GM18873 (cell line): ENCODE data around the gene ZNF547.
A peak's percentile ranks its signal among the peaks of the same experiment; 100 is the strongest.

Experiments used
- ATAC-seq: cut with Tn5 transposase; IDR thresholded peaks from one replicate; pipeline ENCODE4 v1.9.1; 2021; ENCODE audit warnings: mild to moderate bottlenecking, moderate library complexity, moderate number of reproducible peaks; ENCODE audit not compliant: unreplicated experiment, low FRiP score

Gene ZNF547

GRCh38 chr19:57362997-57363687 lies at the start of gene ZNF547, which contains the start of gene TRAPPC2B:
Gene ZNF547, plus strand, starts transcription at chr19:57363551. Its CDS starts 5,005 bp downstream, at chr19:57368556.
Gene TRAPPC2B, plus strand, starts transcription at chr19:57363551. Its CDS starts 1,283 bp downstream, at chr19:57364834.
- ATAC-seq = peak; percentile 87

GRCh38 chr19:57314146-57314545 lies 49.2 kb upstream of the ZNF547 start:
- no peak for ATAC-seq

GRCh38 chr19:57317503-57317902 lies 45.8 kb upstream of the ZNF547 start:
- no peak for ATAC-seq

GRCh38 chr19:57319869-57320179 lies 43.5 kb upstream of the ZNF547 start:
- peak; percentile 19 for ATAC-seq

DNA sequence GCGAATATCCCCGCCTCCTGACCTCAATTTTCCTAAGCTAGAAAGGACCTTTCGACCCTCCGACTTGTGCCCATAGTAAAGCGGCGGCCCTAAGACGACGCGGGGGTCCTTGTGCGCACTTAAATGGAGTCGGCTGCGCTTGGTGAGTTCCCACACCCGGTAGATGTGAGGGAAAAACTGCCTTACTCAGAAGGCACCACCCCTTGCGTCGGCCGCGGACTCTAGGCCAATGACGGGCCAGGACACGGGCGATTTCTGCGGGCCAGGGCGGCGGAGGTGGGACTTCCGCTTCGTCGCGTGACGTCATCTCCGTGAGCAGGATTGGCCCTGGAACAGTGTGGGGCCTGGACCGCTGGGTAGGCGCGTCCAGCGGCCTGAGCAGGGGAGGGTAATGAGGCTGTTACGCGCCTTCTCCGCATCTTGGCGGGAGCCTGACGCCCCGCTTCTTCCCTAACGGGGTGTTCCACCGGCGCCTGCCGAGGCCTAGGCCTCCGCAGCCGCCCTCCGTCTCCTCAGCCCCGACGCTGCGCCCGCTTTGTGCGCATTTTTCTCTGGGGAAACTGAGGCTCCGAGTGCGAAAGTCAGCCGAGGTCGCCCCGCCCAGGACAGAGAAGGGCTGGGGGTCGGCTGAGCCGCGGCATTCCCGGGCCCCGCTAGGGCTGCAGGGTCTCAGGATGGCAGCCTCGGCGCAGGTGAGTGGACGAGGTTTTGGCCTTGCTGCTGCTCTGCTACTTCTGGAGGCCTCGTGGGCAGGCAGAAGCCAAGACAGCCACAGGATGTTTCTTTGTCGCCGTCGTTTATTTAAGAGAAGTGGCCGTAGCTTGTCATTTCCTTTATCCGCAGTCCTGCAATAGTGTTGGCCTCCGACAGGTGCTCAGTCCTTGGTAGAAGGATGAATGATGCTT lies 42.9 kb upstream of the ZNF547 start, which contains the start of gene ZNF543:
Gene ZNF543, plus strand, starts transcription at position 293 of the 905 bp plus-strand sequence. Its CDS starts 382 bp downstream, at position 675.
- ATAC-seq = peak; percentile 91

DNA sequence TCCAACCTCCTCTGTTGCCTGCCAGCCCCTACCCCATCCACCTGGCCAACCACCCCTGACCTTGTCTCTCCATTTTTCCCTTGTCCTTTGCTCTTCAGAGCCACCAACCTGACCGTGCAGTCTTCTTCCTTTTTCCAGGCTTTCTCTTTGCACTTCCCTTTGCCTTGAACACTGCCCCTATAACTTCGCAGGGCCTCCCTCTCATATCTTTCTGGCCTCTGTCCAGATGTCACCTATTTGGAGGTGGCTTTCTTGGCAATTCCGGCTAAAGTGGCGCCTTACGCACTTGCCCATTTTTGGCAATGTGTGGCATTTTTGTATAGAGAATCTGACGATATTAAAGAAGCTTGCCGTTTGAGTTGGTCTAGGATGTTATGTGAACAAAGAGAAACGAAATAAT lies 42.2 kb upstream of the ZNF547 start:
- ATAC-seq = no peak

DNA sequence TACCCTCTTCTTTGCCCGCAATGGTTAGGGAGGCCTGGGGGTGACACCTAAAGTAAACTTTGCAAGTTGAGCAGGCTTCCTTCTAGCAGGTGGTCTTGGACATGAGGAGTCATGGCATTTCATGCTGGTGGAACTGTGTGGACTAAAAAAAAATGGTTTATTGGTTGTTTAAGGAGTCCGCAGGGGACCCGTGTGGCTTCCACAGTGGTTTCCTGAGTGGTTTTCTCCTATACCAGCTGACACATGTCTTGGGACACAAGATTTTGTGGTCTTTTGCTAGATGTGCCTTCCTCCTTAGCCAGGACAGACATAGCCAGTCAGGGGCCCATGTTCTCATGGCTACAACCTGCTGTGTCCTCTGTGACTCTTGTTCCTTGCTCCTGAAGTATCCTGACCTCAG lies 41.6 kb upstream of the ZNF547 start:
- ATAC-seq = no peak

- no peak for ATAC-seq
Observed at GRCh38 chr19:57324992-57325391, 38.4 kb upstream of the ZNF547 start.

DNA sequence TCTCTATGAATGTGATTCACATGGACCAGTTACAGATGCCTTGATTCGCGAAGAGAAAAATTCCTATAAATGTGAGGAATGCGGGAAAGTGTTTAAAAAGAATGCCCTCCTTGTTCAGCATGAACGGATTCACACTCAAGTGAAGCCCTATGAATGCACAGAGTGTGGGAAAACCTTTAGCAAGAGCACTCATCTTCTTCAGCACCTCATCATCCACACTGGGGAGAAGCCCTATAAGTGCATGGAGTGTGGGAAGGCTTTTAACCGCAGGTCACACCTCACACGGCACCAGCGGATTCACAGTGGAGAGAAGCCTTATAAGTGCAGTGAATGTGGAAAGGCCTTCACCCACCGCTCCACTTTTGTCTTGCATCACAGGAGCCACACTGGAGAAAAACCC lies 35.4 kb upstream of the ZNF547 start:
- no peak for ATAC-seq

DNA sequence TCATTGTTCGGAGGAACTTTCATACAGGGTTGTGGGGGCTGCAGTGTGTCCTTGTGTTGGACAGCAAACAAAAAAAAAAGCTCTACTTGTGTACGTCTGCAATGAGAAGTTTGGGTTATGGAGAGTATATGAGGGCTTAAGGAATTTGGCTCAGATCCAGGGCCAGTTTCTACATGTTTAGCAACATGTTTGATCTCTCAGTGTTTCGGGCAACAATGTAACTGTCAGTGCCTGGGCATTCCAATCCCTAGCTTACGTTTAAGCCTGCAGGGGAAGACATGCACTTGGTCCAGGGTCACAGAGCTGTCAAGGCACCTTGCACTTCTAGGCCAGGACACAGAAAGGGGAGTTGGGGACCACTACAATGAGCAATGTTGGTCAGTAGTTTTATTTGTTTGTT lies 29.2 kb upstream of the ZNF547 start:
- no peak for ATAC-seq

GRCh38 chr19:57338877-57339276 lies 24.5 kb upstream of the ZNF547 start:
- no peak for ATAC-seq

DNA sequence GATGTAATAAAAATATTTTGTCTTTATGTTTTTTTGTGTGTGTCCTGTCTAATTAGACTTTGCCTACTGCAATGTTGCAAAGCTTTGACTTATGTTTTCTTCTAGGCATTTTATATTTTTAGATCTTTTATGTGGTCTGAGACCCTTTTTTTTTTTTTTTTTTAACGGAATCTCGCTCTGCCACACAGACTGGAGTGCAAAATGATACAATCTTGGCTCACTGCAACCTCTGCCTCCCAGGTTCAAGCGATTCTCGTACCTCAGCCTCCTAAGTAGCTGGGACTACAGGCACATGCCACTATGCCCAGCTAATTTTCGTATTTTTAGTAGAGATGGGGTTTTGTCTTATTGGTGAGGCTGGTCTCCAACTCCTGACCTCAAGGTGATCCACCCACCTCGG lies 20.8 kb upstream of the ZNF547 start:
- no peak for ATAC-seq

DNA sequence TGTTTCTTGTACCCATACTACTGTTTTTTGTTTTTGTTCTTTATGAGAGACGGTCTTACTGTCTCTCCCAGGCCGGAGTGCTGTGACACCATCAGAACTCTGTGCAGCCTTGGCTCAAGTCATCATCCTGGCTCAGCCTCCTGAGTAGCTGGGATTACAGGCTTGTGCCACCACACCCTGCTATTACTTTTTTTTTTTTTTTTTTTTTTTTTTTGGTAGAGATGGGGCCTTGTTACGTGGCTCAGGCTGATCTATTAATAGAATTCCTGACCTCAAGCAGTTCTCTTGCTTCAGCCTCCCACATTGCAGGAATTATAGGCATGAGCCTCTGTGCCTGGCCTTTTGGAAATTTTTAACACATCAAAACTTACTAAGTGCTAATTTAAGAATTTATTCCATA lies 15.2 kb upstream of the ZNF547 start:
- no peak for ATAC-seq

GRCh38 chr19:57350877-57351805 lies 12.2 kb upstream of the ZNF547 start, which contains the start of gene ZNF304:
Gene ZNF304, plus strand, starts transcription at chr19:57351271. Its CDS starts 394 bp downstream, at chr19:57351665.
- peak; percentile 71 for ATAC-seq

DNA sequence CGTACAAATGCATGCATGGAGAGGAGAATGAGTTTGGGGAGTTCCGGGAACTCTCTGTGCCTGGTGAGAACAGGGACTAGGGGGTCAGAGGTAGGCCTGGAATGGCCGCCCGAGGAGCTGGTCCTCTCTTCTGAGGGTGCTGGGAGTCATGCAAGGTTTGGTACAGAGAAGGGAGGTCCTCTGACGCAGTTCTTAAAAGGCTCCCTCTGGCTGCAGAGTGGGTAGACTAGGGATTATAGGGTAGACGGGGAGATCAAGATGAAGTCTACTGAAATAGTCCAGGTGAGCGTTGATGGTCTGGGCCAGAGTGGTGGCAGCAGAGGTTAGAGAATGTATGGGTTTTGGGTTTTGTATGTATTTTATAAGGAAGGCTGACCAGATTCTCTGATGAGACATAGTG lies 11.5 kb upstream of the ZNF547 start:
- ATAC-seq = no peak

DNA sequence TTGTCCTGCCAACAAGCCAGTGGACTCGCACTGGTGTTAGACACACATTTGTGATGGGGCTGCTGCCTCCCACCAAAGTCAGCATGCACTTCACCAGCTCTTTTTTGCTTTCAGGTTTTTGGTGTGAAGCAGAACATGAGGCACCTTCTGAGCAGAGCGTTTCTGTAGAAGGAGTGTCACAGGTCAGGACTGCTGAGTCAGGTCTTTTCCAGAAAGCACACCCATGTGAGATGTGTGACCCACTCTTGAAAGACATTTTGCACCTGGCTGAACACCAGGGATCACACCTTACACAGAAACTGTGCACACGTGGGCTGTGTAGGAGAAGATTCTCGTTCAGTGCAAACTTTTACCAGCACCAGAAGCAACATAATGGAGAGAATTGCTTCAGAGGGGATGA lies 7.4 kb upstream of the ZNF547 start:
- ATAC-seq = no peak

- ATAC-seq = no peak
Observed at GRCh38 chr19:57357406-57357805, 5.9 kb upstream of the ZNF547 start.

DNA sequence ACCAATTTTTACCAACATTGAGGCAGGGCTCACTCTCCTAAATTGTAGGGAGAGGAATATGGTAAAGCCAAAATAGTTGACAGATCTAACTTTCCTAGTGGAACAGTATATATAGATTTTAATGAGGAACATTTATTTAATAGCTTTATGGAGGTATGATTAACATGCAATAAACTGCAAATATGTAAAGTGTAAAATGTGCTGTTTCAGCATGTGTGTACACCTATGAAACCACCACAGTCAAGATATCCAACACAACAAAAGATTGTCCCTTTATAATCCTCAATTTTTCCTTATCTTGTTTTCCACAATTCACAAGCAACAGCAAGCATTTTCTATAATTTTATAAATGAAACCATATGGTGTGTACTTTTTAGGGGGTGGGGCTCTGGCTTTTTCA lies 4.1 kb upstream of the ZNF547 start:
- ATAC-seq = no peak

- no peak for ATAC-seq
Observed at GRCh38 chr19:57362419-57362818, 932 bp upstream of the ZNF547 start.

GRCh38 chr19:57363688-57364181 lies 384 bp downstream of the ZNF547 start:
- no peak for ATAC-seq
